HG02759 (cell line): ENCODE results near the gene ENAH.

ENCODE experiments used
- ATAC-seq: cut with Tn5 transposase; IDR thresholded peaks from one replicate; pipeline ENCODE4 v1.9.1; 2021; ENCODE audit warnings: mild to moderate bottlenecking, moderate library complexity; ENCODE audit not compliant: unreplicated experiment

The ENAH gene

GRCh38 chr1:225462714-225463574 is 190.0 kb downstream of the ENAH start:
- ATAC-seq: no peak

DNA sequence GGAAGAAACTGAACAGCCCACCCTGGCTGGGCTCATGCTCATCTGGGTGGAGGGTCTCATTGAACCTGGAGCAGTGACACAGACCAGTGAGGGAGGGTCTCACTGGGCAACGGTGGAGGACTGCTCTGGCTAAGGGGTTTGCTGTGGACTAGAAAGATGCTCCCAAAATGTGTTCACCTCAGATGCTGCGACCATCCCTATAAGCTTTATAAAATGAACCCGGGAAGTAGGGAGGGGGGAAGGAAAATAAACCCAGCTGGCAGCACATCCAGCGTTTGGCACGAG is 190.6 kb downstream of the ENAH start:
- no peak for ATAC-seq

GRCh38 chr1:225461533-225462428 is 191.1 kb downstream of the ENAH start:
- ATAC-seq: no peak

- ATAC-seq: no peak
These were observed 192.0 kb downstream of the ENAH start for GRCh38 chr1:225460737-225461532.

GRCh38 chr1:225460021-225460736 is 192.7 kb downstream of the ENAH start:
- no peak for ATAC-seq

- ATAC-seq: no peak
These were observed 194.7 kb downstream of the ENAH start for GRCh38 chr1:225458222-225458631.

DNA sequence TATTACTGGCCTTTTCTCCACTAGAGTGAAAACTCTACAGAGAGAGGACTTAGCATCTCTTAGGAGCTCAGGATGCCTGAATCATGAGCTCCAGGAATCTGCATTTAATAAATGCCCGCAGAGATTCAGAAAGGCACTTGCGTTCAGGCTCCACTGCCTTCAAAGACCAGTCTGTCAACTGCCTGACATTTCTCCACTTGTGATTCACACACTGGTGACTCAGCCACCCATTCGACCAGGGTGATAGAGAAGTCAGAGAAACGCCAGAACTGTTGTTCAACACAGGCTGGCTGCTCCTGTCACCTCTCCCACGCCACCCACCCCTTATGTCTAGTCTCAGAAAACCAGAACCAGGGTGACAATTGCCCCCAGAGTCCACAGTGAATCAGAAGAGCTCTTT is 198.2 kb downstream of the ENAH start:
- peak; percentile 55 for ATAC-seq

DNA sequence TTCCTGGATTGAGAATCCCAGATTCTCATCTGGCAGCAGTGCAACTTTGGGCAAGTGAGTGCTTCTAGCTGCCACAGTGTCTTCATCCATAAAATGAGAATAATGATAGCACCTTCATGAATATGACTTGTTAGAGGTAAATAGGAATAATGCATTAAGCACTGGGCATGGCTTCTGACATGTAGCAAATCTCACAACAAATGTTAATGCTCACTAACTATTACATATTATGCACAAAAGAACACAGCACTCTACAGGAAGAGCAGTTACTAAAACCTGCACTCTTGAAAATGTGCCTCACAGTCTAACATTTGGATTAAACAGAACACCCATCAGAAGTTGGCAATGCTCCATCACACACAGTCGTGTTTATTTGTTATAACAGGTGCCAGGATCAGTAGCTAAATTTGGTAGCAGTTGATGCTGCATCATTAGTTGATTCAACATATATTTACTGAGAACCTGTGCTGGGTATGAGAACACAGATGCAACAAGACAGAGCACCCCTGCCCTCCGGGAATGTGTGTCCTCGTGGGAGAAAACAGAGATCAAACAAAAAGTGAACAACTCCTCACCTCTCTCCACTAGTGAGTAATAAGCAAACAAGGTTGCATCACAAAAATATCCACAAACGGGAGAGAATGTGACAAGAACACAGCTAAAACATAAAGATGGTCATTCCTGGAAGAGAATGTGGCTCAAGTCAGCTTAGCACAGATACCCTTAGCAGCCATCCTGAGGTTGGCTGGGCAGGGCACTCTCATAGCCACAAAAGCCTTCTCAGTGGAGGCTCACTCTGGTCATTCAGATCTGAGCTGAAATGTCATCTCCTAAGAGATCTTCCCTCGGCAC is 198.9 kb downstream of the ENAH start:
- ATAC-seq: no peak

DNA sequence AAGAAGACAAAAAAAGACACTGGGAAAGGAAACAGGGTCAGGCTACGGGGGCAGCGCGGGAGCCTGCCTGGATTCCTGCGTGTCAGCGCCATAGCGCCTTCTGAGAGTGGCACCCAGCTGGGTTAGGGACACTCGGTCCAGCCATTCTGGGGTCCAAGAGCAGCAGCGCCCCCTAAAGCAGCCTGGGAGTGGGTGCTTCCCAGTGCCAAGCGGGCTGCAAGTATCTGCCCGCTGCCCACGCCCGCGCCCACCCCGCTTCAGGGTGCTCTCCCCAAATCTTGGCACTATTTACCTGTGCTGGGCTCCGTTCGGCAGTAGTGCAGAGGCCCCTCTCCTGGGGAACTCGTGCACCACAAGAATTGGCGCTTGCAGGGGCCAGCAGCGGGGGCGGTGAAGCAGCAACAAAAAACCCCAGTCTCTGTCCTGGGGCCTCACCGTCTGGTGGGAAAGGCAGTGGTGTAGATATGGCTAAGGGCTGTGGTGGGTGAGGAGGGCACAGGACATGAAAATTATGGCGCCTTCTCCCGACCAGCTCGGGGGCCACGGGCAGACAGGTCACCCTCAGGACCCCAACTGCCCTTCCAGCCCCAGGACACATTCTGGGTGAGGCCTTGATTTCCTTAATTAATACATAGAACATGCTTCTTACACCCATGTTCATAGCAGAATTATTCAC is 200.9 kb downstream of the ENAH start:
- no peak for ATAC-seq

- ATAC-seq: no peak
These were observed 201.6 kb downstream of the ENAH start for GRCh38 chr1:225451340-225451739.

- ATAC-seq: no peak
These were observed 202.3 kb downstream of the ENAH start for GRCh38 chr1:225450491-225451191.

GRCh38 chr1:225449774-225450173 is 203.1 kb downstream of the ENAH start:
- no peak for ATAC-seq

DNA sequence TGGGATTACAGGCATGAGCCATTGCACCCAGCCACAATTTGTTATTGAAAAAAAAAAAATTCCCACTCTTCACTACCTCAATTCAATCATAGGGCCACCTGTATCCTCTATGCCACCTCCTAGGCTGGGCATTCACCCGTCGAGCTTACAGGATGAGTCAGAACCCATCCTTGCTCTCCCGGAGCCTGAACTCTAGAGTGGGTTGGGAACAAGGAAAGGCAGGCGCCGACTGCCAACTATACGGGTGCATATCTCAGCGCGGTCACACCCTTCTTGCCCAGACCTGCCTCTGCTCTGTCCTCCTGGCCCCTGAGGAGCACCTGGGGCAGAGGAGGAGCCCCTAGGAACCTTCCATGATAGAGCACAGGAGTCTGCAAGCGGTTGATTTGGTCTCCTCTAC is 203.7 kb downstream of the ENAH start:
- ATAC-seq: no peak

DNA sequence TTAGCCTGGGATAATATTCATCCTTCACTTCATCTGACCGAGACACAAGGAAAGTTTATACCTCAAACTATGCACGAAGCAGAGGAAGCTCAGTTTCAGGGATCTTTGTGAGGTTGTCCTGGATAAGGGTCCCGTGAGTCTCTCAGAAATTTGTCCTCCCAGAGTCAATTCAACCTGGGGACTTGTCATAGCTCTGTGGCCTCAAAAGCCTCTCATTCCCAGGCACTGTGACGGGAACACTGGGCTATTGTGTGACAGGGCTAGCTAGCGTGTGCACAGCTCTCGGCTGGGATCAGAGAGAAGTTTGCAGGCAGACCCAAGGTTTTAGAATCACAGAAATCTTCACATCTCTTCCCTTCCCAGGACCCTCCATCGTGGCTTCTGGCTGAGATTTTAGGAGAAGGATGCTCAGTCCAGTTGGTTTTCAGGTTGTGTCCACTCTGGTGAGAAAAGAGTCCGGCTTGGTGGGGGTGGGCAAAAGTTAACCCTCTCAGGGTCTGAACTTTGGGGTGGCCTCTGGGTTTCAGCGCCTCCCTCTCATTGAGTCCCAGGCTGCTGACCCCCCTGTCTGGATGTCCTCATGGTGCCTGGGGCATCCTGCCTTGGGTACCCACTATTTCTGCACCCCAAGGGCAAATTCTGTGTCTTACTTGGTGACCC is 204.6 kb downstream of the ENAH start:
- ATAC-seq: no peak

DNA sequence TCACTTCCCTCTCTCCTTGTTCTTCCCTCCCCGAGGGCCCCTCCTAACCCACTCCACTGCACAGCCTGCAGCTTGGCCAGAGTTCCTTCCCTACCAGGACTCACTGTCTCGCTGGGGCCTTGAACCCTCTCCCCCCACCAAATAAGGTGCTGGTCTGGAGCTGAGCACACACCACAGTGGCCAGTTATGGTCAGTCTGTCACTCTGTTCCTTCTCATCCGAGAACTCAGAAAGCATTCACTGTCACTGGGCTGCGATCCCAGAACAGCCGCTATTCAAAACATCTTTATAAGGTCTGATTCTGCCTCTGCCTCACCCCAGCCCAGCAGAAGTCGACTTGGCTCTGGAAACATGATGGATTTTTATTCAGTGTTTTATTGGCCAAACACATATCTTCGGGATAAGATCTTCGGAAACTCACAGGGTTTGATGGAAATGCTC is 205.3 kb downstream of the ENAH start:
- no peak for ATAC-seq

DNA sequence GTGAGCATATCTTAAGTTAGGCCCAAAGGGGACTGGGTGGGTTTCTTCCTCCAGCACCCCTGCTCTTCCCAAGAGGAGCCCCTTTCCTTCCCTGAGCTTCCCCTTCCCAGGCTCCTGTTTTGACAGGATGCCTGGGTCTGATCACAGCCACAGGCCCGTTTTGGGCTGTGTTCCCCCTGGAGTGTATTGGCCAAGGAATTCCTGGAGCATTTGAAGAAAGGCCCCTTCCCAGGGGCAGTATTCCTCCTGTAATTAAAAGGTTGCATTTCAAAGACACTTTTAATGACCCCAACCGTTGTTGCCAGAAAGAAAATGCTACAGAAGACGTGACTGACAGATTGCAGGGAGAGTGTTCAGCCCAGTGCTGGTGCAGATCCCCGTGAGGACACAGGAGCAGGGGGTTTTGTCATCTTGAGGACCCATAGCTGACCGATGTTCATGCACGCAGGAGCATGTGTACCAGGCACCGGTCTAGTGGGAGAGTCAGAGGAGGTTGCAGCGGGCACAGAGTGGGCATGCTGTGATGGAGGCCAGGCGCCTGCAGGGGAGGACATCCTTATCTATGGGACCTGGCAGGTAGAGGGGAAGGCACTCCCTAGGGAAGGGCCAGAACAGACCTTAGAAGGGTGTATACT is 205.8 kb downstream of the ENAH start:
- ATAC-seq: no peak

DNA sequence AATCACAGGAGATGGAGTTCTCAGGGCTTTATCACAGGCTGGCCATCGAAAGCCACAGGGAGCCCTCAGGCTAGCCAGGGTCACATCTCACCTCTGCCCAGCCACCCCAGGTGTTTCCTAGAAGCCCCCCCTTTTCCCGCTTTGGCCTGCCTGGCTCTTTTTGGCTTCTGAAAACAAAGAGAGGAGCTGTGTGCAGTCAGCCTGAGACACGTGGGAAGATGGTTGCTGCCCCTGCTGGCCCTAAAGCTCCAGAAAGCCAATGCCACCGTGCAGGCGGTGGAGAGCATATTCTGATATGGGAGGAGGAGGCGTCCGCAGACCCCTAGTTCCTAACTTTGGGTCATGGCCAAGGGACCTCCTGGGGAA is 206.3 kb downstream of the ENAH start:
- ATAC-seq: no peak
